HG02840 (cell line): ENCODE results near the gene BEST1.

ENCODE experiments used
- ATAC-seq: cut with Tn5 transposase; IDR thresholded peaks from one replicate; pipeline ENCODE4 v1.9.1; 2021; ENCODE audit warnings: mild to moderate bottlenecking, moderate library complexity, moderate number of reproducible peaks; ENCODE audit not compliant: unreplicated experiment, low FRiP score

The BEST1 gene

DNA sequence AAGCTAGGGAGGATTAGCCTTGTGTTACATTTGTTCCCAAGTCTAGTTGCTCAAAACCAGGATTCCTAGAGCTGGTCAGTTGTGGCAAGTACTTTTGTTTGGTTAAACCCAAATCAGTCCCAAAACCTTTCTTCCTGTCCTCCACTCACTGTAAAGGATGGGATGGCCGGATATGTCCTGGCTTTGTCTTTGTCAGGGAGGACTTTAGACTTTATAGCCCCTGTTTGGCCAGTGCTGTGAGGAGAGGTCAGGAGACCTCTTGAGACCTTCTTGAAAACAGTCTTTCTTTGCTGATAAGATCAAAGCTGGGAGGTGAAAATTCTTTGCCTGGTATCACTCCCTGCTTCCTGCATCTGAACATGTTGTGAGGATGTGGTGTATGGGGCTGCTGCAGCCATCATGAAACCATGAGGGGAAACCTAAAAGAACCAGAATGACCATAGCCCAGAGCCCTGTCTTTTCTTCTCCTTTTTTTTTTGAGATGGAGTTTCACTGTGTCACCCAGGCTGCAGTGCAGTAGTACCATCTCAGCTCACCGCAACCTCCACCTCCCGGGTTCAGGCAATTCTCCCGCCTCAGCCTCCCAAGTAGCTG, 60.9 kb downstream of the BEST1 start:
- no peak for ATAC-seq

DNA sequence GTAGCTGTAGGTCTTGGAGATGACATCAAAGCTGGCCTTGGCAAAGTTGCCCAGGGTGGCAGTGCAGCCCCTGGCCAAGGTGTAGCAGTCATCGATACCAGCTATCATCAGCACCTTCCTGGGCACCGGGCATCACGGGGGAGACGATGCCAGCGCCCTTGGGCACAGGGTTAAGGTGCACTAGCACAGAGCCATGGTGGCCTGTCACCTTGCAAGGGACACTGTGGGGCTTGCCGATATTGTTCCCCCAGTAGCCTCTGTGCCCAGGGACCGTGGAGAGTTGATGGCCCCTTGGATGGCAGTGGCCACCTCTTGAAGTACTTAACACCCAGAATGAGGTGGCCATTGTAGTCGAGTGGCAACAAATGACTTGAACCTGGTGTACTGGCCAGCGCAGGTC, 61.7 kb downstream of the BEST1 start:
- no peak for ATAC-seq

DNA sequence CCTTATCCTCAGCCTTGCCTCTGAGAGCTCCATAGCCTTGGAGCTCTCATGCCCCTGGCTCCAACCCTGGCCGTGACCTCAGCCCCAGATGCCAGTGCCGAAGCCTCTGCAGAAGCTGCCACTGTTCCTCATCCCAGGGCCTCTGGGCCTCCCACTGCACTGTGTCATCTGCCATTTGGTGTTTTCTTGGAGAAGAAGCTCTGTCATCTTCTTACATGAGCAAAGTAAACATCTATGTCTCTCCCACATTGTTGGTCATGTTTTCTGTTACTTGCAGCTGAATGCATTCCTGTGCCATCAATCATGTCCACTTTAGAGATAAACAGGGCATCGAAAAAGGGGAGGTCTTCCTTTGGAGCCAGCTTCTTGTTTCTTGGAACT, 62.3 kb downstream of the BEST1 start:
- no peak for ATAC-seq

DNA sequence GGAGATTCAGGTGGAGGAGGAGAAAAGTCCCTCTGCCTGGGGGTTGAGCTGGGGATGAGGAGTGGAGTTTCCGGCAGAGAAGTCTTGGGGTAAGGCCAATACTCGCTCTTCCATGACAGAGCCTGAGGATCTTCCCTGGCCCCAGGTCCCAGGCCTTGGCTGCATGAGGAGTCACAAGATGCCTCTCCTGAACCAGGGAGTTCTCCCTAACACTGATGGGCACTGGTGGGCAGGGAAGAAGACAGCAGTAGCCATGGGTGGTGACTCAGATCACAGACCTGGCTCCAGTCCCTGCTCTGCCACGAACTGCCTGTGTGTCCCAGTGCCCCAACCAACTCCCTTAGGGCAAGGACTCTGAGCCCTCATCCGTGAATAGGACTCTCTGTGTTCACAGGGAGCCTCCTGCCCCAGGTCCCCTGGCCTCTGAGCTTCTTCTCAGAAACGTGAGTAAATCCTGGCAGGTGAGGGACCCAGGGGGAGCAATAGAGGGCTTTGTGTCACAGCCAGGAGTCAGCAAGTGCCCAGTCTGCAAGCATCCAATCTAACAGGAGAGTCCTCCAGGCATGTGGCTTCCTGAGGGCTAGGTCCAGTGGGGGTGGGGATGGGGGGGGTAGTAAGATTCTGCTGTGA, 62.8 kb downstream of the BEST1 start:
- no peak for ATAC-seq
